Peyer's patch (tissue), 4 donors: ENCODE data around the gene RASSF9. TPM values are rescaled to one million over a fixed set of nuclear protein-coding genes. Genes with fewer than 3 reads are reported as not detected.

Experiments
- DNase-seq, 3 donors: peaks; one replicate each; pipeline ENCODE4 v3.0.0-alpha.2; 2017 to 2019
- H3K27ac ChIP-seq, 4 donors: fragments of 200-600 bp; sonication (generic); one replicate each; pipeline ENCODE4 v1.5.1; 2016 to 2019
- H3K27me3 ChIP-seq, 2 donors: fragments of 200-600 bp; sonication (generic); one replicate each; pipeline ENCODE4 v1.5.1; 2019
- H3K36me3 ChIP-seq, 3 donors: fragments of 200-600 bp; sonication (generic); one replicate each; pipeline ENCODE4 v1.5.1; 2016 to 2019
- H3K4me1 ChIP-seq, 4 donors: fragments of 200-600 bp; sonication (generic); one replicate each; pipeline ENCODE4 v1.5.1; 2016 to 2019
- H3K4me3 ChIP-seq, 4 donors: fragments of 200-600 bp; sonication (generic); 1 replicate in 3 of 4; 2 replicates in 1 of 4; pipeline ENCODE4 v1.5.1; 2016 to 2019; ENCODE audit warnings: mild to moderate bottlenecking in 1 of 4
- H3K9me3 ChIP-seq, 4 donors: fragments of 200-600 bp; sonication (generic); one replicate each; pipeline ENCODE4 v1.5.1; 2016 to 2019; ENCODE audit warnings: mild to moderate bottlenecking in 1 of 4
- POLR2A ChIP-seq, 2 donors: fragments of 450-650 bp; IDR thresholded peaks; one replicate each; pipeline ENCODE4 v1.5.1; 2017; ENCODE audit warnings: antibody characterized with exemption in 2 of 2, mild to moderate bottlenecking in 2 of 2, moderate library complexity in 2 of 2
- total RNA-seq, 4 donors: library from RNA; depleted of rRNA; stranded (reverse); fragments of >200 nt; gene quantifications; one replicate each; pipeline ENCODE4 v1.1.0, GENCODE V29; 2016
- TF ChIP-seq, protein P1 (sequence below), 6 experiments: fragments of 450-650 bp in 4 of 6; fragments of 200-600 bp in 2 of 6; sonication (generic) in 1 of 6; IDR thresholded peaks; one replicate each; pipeline ENCODE4 v1.5.1; 2017 to 2019; ENCODE audit warnings: antibody characterized with exemption in 6 of 6, mild to moderate bottlenecking in 3 of 6, moderate library complexity in 1 of 6

Gene RASSF9
- total RNA-seq, 4 donors from 2014 or later, result 0.83 to 1.4 (median 1.1) TPM

DNA sequence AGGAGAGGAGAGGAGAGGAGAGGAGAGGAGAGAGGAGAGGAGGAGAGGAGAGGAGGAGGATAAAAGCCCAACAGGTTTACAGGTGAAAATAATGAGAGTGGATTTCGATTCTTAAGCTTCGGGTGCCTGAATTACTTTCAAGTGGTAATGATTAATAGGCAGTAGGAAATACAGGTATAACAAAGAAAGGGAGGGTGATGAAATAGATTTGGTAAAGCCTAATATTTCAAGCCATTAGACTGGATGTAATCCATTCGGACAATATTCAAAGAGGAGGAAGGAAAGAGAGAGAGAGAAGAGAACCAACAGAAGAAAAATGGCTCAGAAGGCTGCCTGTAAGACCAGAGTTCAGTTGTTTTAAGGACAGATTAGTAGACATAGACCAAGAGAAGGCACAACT is 76.6 kb downstream of the RASSF9 start:
- Histone ChIP-seq H3K4me3 (no peak overlapping the region), H3K4me1 (no peaks in the 10 kb centered on the region), H3K9me3 (peaks cover 0 to 7% (median 0%) of the 10 kb centered on the region in 4 donors), H3K27me3 (no peaks in the 10 kb centered on the region), H3K27ac (no peak overlapping the region), H3K36me3 (no peaks in the 10 kb centered on the region)
- DNase-seq, result no peak
- no peak for TF ChIP-seq POLR2A (IDR thresholded peaks at IDR 0.05)
- TF ChIP-seq, protein P1, sequence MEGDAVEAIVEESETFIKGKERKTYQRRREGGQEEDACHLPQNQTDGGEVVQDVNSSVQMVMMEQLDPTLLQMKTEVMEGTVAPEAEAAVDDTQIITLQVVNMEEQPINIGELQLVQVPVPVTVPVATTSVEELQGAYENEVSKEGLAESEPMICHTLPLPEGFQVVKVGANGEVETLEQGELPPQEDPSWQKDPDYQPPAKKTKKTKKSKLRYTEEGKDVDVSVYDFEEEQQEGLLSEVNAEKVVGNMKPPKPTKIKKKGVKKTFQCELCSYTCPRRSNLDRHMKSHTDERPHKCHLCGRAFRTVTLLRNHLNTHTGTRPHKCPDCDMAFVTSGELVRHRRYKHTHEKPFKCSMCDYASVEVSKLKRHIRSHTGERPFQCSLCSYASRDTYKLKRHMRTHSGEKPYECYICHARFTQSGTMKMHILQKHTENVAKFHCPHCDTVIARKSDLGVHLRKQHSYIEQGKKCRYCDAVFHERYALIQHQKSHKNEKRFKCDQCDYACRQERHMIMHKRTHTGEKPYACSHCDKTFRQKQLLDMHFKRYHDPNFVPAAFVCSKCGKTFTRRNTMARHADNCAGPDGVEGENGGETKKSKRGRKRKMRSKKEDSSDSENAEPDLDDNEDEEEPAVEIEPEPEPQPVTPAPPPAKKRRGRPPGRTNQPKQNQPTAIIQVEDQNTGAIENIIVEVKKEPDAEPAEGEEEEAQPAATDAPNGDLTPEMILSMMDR (IDR thresholded peaks at IDR 0.05), result no peak

DNA sequence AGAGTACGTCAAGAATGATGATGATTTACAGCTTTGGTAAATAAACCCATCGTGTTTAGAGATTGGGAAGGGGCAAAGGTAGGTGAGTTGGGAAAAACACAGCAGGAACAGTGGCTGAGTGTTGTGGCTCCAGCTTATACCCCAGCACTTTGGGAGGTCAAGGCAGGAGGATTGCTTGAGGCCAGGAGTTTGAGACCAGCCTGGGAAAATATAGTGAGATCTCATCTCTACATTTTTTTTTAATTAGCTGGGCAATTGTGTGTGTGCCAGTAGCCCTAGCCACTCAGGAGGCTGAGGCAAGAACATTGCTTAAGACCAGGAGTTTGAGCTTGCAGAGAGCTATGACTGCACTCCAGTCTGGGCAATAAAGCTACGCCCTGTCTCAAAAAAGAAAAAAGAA is 77.1 kb downstream of the RASSF9 start:
- Histone ChIP-seq H3K9me3 (peaks cover 0 to 7% (median 0%) of the 10 kb centered on the region in 4 donors), H3K27ac (no peak overlapping the region), H3K4me1 (no peaks in the 10 kb centered on the region), H3K27me3 (no peaks in the 10 kb centered on the region), H3K4me3 (no peak overlapping the region), H3K36me3 (no peaks in the 10 kb centered on the region)
- DNase-seq, result no peak
- TF ChIP-seq, protein P1 (IDR thresholded peaks at IDR 0.05), result no peak
- no peak for TF ChIP-seq POLR2A (IDR thresholded peaks at IDR 0.05)

DNA sequence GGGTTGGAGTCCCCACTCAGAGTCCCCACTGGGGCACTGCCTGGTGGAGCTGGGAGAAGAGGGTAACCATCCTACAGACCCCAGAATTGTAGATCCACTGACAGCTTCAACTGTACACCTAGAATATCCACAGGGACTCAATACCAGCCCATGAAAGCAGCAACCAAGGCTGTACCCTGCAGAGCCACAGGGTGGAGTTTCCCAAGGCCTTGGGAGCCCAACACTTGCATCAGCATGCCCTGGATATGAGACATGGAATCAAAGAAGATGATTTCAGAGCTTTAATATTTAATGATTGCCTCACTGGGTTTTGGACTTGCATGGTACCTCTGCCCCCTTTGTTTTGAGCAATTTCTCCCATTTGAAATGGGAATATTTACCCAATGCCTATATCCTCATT is 80.4 kb downstream of the RASSF9 start:
- no peak for DNase-seq
- no peak for TF ChIP-seq POLR2A (IDR thresholded peaks at IDR 0.05)
- TF ChIP-seq, protein P1 (IDR thresholded peaks at IDR 0.05), result no peak
- no peaks in the 10 kb centered on the region for H3K27me3 ChIP-seq
- H3K27ac ChIP-seq, result no peak overlapping the region
- peaks cover 0 to 7% (median 0%) of the 10 kb centered on the region in 4 donors for H3K9me3 ChIP-seq
- no peaks in the 10 kb centered on the region for H3K4me1 ChIP-seq
- H3K36me3 ChIP-seq, result no peaks in the 10 kb centered on the region
- H3K4me3 ChIP-seq, result no peak overlapping the region

Other genes with a start within 250 kb of the RASSF9 start
- 100 to 1,000 TPM in 1 of 4 donors, 10 to 100 TPM in 2, not detected in 1; 35.4 to 241 (median 72.8) TPM for gene NTS, start 37.9 kb upstream of the RASSF9 start, total RNA-seq